Right hindlimb (tissue), 1 donor: ENCODE results near the gene NPIPB6.
"Not testable (repeated sequence)": the region's sequence is repeated elsewhere in the genome, so short reads cannot be mapped to it uniquely, and the experiment has no call there.

Experiments used
- DNase-seq: peaks from one replicate; pipeline ENCODE4 v3.0.0-alpha.2; 2018

NPIPB6 gene

GRCh38 chr16:28363408-28363807 lies at the start of gene NPIPB6:
Gene NPIPB6, minus strand, starts transcription at chr16:28363508. Its CDS starts 686 bp downstream, at chr16:28362822.
- DNase-seq, result not testable (repeated sequence)

- not testable (repeated sequence) for DNase-seq
These were observed 40.1 kb upstream of the NPIPB6 start, which contains the start of gene EIF3CL for GRCh38 chr16:28403220-28404072. Gene EIF3CL, minus strand, starts transcription at chr16:28403841. Its CDS starts 223 bp downstream, at chr16:28403618.

- not testable (repeated sequence) for DNase-seq
These were observed 28.7 kb upstream of the NPIPB6 start for GRCh38 chr16:28392054-28392453.

DNA sequence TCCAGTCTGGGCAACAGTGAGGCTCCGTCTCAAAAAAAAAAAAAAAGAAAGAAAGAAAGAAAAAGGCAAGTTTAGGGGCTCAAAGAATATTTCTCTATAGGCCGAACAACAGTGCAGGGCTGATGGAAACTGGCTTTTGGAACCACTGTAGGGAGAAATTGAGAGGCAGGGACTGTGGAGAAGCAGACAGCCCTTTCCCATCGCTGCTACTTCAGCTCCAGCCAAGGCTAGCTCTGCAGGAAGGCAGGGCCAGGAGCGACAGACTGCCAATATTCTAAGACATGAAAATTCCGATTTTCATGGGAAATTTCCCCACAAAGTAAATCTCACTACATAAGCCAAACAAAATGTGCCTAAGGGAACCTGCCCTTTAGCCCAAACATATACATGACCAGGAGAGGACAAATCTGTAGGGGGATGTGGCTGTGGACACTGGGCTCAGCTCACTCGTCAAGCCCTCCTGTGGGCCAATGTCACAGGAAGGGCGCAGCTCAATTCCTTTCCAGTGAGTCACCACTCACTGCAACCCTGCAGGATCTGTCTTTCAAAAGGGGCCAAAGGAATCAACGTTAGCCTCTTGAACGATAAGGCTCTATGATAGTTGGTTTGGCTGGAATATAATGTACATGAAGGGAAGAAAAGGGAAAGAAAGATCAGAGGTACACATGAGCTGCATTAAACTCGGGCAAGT lies 19.0 kb upstream of the NPIPB6 start:
- DNase-seq, result not testable (repeated sequence)

DNA sequence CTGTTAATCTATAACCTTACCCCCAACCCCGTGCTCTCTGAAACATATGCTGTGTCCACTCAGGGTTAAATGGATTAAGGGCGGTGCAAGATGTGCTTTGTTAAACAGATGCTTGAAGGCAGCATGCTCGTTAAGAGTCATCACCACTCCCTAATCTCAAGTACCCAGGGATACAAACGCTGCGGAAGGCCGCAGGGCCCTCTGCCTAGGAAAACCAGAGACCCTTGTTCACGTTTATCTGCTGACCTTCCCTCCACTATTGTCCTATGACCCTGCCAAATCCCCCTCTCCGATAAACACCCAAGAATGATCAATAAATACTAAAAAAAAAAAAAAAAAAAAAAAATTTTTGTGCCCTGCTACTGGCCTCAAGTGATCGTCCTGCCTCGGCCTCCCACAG lies 14.5 kb upstream of the NPIPB6 start:
- not testable (repeated sequence) for DNase-seq

GRCh38 chr16:28377108-28377625 lies 13.9 kb upstream of the NPIPB6 start:
- DNase-seq, result not testable (repeated sequence)

DNA sequence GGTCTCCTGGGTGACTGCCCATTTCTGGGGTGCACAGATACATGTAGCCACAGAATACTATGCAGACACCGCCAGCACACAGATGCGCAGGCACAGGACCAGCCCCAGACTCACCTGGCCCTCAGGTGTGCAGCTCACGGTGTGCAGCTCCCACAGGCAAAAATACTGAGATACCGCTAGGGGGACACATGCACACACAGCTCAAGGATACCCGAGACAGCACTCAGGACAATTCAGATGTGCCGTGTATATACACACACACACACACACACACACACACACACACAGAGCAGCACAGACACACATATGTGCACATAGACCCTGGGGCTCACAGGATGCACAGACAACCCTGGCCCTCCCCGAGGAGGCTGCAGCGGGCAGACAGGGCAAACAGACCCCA lies 11.8 kb upstream of the NPIPB6 start:
- DNase-seq, result not testable (repeated sequence)

DNA sequence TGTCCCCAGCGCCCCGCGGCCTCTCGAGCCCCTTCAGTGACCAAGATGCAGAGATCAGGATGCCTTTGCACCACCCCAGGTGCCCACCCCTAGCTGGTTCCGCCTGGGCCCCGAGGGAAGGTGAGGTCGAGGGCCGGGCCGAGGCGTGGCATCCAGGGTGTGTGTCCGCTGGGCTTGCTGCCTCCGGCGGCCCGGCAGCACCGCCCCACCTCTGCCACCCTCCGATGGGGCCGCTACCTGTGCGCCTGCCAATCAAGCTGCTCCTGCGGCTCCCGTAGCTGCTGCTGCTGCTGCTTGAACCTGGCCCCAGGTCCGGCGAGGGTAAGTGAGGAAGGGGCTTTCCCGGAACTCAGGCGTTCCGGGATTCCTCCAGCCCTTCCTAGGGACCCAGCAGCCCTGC lies 11.0 kb upstream of the NPIPB6 start:
- DNase-seq, result not testable (repeated sequence)

GRCh38 chr16:28367926-28368325 lies 4.6 kb upstream of the NPIPB6 start:
- DNase-seq, result not testable (repeated sequence)

GRCh38 chr16:28364268-28365173 lies 1.2 kb upstream of the NPIPB6 start:
- not testable (repeated sequence) for DNase-seq

DNA sequence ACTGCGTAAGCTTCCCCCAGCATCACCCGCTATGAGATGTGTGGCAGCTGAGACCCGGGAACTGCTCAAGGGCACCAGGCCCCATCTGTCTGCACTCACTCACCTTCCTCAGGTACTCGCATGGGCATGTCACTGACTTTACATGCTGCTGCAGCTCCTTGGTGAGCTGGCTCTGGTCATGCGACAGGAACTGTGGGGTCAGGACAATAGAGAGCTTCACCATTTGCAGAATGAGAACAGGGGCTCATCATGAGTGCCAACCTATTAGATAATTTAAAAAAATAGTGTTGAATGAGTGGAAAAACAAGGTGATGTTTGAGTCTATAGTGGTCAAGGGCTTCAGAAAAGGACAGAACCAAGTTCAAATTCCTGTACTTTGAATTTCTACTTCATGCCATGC lies 708 bp downstream of the NPIPB6 start:
- DNase-seq, result not testable (repeated sequence)

DNA sequence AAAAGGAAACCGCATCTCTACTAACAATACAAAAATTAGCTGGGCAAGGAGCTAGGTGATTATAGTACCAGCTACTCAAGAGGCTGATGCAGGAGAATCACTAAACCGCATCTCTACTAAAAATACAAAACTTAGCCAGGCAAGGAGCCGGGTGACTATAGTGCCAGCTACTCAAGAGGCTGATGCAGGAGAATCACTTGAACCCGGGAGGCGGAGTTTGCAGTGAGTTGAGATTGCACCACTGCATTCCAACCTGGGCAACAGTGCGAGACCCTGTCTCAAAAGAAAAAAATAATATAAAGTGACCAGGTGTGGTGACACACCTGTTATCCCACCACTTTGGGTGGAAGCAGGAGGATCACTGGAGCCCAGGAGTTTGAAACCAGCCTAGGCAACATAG lies 25.1 kb downstream of the NPIPB6 start:
- not testable (repeated sequence) for DNase-seq

- DNase-seq, result not testable (repeated sequence)
These were observed 26.2 kb downstream of the NPIPB6 start for GRCh38 chr16:28336940-28337710.

DNA sequence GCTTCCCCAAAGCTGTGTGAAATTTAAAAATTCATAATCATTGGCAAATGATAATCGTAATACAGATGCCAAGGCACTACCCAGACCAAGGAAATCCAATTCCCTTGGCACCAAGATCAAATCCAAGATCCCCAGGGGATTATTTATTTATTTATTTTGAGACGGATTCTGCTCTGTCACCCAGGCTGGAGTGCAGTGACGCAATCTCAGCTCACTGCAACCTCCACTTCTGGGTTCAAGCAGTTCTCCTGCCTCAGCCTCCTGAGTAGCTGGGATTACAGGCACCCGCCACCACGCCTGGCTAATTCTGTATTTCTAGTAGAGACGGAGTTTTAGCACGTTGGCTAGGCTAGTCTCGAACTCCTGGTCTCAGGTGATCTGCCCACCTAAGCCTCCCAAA lies 27.6 kb downstream of the NPIPB6 start:
- not testable (repeated sequence) for DNase-seq

GRCh38 chr16:28332632-28333031 lies 30.7 kb downstream of the NPIPB6 start:
- not testable (repeated sequence) for DNase-seq

GRCh38 chr16:28330981-28331380 lies 32.3 kb downstream of the NPIPB6 start:
- not testable (repeated sequence) for DNase-seq

- DNase-seq, result not testable (repeated sequence)
These were observed 33.1 kb downstream of the NPIPB6 start for GRCh38 chr16:28330232-28330631.

DNA sequence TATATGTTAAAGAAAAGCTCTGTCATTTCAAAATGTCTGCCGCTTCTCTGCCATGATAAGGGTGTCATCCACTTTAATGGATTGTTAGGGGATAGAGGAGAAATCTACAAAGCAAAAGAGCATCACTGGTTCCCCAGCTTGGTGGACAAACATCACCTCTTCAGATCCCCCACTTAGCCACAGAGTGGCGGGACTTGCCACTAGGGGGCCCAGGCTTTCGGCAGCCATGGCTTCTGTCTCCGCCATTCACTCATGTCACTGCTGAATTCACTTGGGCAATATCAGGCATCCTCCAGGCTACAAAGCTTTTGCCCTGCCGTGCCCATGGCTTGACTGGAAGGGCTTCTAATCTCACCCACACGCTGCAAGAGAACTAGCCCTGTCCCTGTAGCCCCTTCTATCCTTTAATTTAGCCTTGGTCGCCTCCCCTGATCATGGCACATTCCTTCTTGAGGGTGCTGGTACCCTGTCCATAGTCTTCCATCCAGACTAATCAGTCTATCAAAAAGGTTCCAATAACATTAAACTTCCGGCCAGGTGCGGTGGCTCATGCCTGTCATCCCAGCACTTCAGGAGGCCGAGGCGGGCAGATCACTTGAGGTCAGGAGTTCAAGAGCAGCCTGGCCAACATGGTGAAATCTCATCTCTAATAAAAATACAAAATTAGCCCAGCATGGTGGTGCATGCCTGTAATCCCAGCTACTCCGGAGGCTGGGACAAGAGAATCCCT lies 36.3 kb downstream of the NPIPB6 start:
- no peak for DNase-seq

GRCh38 chr16:28324887-28325279 lies 38.4 kb downstream of the NPIPB6 start:
- no peak for DNase-seq

DNA sequence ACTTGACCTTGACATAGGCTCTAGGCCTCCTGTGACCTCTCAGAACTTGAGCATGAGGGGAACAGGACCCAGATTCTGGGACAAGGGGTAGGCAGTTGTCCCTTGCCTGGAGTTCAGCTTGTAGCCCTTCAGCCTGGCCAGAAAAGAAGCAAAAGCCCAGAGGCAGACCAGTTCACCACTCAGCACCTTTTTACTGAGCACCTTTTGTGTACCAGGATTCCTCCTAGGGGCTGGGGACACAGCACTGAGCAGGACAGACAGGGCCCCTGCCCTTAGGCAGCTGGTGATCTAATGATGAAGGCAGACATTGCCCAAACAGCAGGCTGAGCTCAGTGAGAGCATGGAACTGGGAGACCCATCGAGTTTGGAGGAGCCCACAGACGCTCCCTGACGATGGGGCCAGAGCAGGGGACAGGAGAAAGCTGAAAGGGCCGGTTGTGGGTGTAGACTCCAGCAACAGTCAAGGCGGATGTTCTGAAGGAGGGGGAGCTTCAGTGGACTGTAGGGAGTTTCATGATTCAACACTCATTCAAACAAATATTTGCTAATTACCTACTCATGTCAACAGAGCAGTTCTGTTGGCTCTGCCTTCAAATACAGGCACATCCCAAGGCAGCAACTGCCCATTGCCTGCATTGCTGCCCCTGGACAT lies 38.9 kb downstream of the NPIPB6 start:
- no peak for DNase-seq
